Kidney (tissue), 14 donors: ENCODE results near the gene RRAGA. TPM values are rescaled to one million over a fixed set of nuclear protein-coding genes. Genes with fewer than 3 reads are reported as not detected.
A peak's percentile ranks its signal among the peaks of the same experiment; 100 is the strongest.

ENCODE experiments used
- DNase-seq, 5 donors: peaks; one replicate each; pipeline ENCODE4 v3.0.0-alpha.2; 2013 to 2020
- FAIRE-seq: peaks from 2 replicates; lab custom pipeline; 2012; peaks lifted over from hg19 to GRCh38; lab: Jason Lieb, UNC
- H3K27ac ChIP-seq, 2 donors: one replicate each; pipeline ENCODE4 v1.7.0; 2013; ENCODE audit warnings: low read depth in 2 of 2, low read length in 2 of 2, inconsistent platforms in 1 of 2
- H3K27me3 ChIP-seq: one replicate; pipeline ENCODE4 v1.7.1; 2013; ENCODE audit warnings: low read length, inconsistent platforms; ENCODE audit not compliant: control insufficient read depth, insufficient read depth
- H3K36me3 ChIP-seq, 3 donors: one replicate each; pipeline versions ENCODE4 v1.7.0 to v1.7.1; 2013; ENCODE audit warnings: low read length in 3 of 3, control low read depth in 1 of 3, inconsistent platforms in 1 of 3; ENCODE audit not compliant: insufficient read depth in 3 of 3, control insufficient read depth in 2 of 3
- H3K4me1 ChIP-seq, 3 donors: one replicate each; pipeline versions ENCODE4 v1.7.0 to v1.7.1; 2013; ENCODE audit warnings: low read length in 3 of 3, inconsistent platforms in 1 of 3, low read depth in 1 of 3; ENCODE audit not compliant: control insufficient read depth in 2 of 3, insufficient read depth in 2 of 3
- H3K4me3 ChIP-seq, 3 donors: one replicate each; pipeline versions ENCODE4 v1.7.0 to v1.8.1; 2013; ENCODE audit warnings: low read length in 3 of 3, control low read depth in 1 of 3, inconsistent platforms in 1 of 3
- H3K9ac ChIP-seq, 3 donors: one replicate each; pipeline versions ENCODE4 v1.7.0 to v1.7.1; 2013; ENCODE audit warnings: low read length in 3 of 3, control low read depth in 1 of 3, inconsistent platforms in 1 of 3
- H3K9me3 ChIP-seq, 3 donors: one replicate each; pipeline versions ENCODE4 v1.7.0 to v1.7.1; 2013; ENCODE audit warnings: low read length in 3 of 3, control low read depth in 1 of 3, inconsistent platforms in 1 of 3; ENCODE audit not compliant: control insufficient read depth in 2 of 3, insufficient read depth in 1 of 3
- CTCF ChIP-seq: IDR thresholded peaks from 3 replicates; pipeline ENCODE4 v1.5.1; 2012; ENCODE audit warnings: mild to moderate bottlenecking, moderate library complexity, borderline replicate concordance; ENCODE audit not compliant: insufficient read depth; ENCODE audit errors: extremely low read depth
- intact Hi-C: fragments of 100-400 bp; cut with DNase I; formaldehyde crosslinking; loops from one replicate; pipeline ENCODE4 v1.11.1; 2022
- polyA plus RNA-seq: library from polyadenylated mRNA; stranded (reverse); fragments of 350-450 nt; fragmentation: Illumina TruSeq; extraction: RNeasy Lipid Tissue Mini Kit (QIAGEN cat#74804); gene quantifications from one replicate; pipeline ENCODE4 v1.2.3, GENCODE V29; 2014; ENCODE audit warnings: low read depth, low replicate concordance; ENCODE audit not compliant: insufficient read depth
- total RNA-seq: library from RNA; stranded (reverse); fragmentation: NEBNext Ultra II Directional; extraction: Animal tissue kit (Norgen Biotek cat#: 25700); gene quantifications from one replicate; pipeline ENCODE4 v1.2.1, GENCODE V29; 2021
- donor health status: control.
- donor health status: control.
- donor health status: control.
- donor health status: control.
- donor health status: control.
- donor health status: DM: yes; HTN: yes; CAD: no.
- donor health status: Normal renal cell carcinoma (clear cell type).

The RRAGA gene
- total and polyA plus RNA-seq, 2 donors from 2014 or later: 94.3 to 99.3 TPM

- intact Hi-C loops: no loop called here
- Histone ChIP-seq H3K27ac (peak overlapping the region; percentile 93 to 97), H3K36me3 (no peaks in the 10 kb centered on the region), H3K9ac (peak overlapping the region; percentile 93 to 95 (median 94)), H3K4me3 (peak overlapping the region; percentile 72 to 94 (median 76)), H3K27me3 (no peaks in the 10 kb centered on the region), H3K4me1 (peaks cover 3 to 11% (median 6%) of the 10 kb centered on the region in 3 donors), H3K9me3 (no peaks in the 10 kb centered on the region)
- no peak for FAIRE-seq
- TF ChIP-seq CTCF: no peak
- peak in 2 of 5 donors; percentile 57 to 60 for DNase-seq
These were observed 850 bp downstream of the RRAGA start for GRCh38 chr9:19049917-19050636.

GRCh38 chr9:19050637-19051591, 1.7 kb downstream of the RRAGA start:
- Histone ChIP-seq H3K9me3 (no peaks in the 10 kb centered on the region), H3K36me3 (no peaks in the 10 kb centered on the region), H3K9ac (peak overlapping the region; percentile 93 to 95 (median 94)), H3K4me3 (peak overlapping the region; percentile 72 to 94 (median 76)), H3K27me3 (no peaks in the 10 kb centered on the region), H3K27ac (no peak overlapping the region), H3K4me1 (peaks cover 3 to 11% (median 6%) of the 10 kb centered on the region in 3 donors)
- DNase-seq (peak in 2 of 5 donors; percentile 6 to 27), FAIRE-seq (no peak)
- intact Hi-C loops: no loop called here
- TF ChIP-seq CTCF: no peak

- H3K36me3 ChIP-seq: peaks cover 4 to 25% (median 5%) of the 10 kb centered on the region in 3 donors
- H3K4me3 ChIP-seq: no peak overlapping the region
- DNase-seq (no peak), FAIRE-seq (no peak)
- intact Hi-C loops: no loop called here
- no peaks in the 10 kb centered on the region for H3K9me3 ChIP-seq
- no peak overlapping the region for H3K9ac ChIP-seq
- TF ChIP-seq CTCF: no peak
- H3K27me3 ChIP-seq: no peaks in the 10 kb centered on the region
- no peaks in the 10 kb centered on the region for H3K4me1 ChIP-seq
- no peak overlapping the region for H3K27ac ChIP-seq
These were observed 7.8 kb downstream of the RRAGA start for GRCh38 chr9:19057033-19057432.
